K562 (cell line): Measurements from ENCODE around the gene G6PC2. TPM values are rescaled to one million over a fixed set of nuclear protein-coding genes. Genes with fewer than 3 reads are reported as not detected.

Experiments
- ATAC-seq: fragments of 200-7000 bp; cut with Tn5 transposase; 3 replicates; pipeline ENCODE4 v1.9.1; 2020; ENCODE audit warnings: moderate library complexity
- BruUV-seq: library from RNA; stranded (reverse); fragments of 400-500 nt; replicated peaks from 2 replicates; lab custom pipeline; 2021; lab: Mats Ljungman, UMichigan
- CTCF ChIA-PET: fragments of 300-600 bp; formaldehyde crosslinking; extraction: SDS; loops from one replicate; lab custom pipeline; 2021; ENCODE audit warnings: low intra/inter-chr PET ratio; lab: Yijun Ruan, JAX
- POLR2A ChIA-PET: fragments of 300-600, 350-650 bp; sonication (Branson Sonifier 250); formaldehyde crosslinking; extraction: SDS; loops from one replicate; lab custom pipeline; 2021; ENCODE audit warnings: antibody characterized with exemption, inconsistent platforms; lab: Yijun Ruan, JAX
- DNase-seq, 4 experiments: peaks; one replicate each; pipeline versions ENCODE4 v3.0.0 to v3.0.0-alpha.2; 2011 to 2018; ENCODE audit warnings: low spot score in 3 of 4, mixed read lengths in 3 of 4; ENCODE audit errors: extremely low read depth in 1 of 4
- FAIRE-seq: peaks from 2 replicates; lab custom pipeline; 2011; peaks lifted over from hg19 to GRCh38; lab: Jason Lieb, UNC
- H2AFZ ChIP-seq: 2 replicates; pipeline ENCODE4 v1.6.0; 2011; ENCODE audit warnings: low read depth, low read length, control low read depth, inconsistent platforms
- H3K27ac ChIP-seq: fragments of 200-600 bp; 3 replicates; pipeline ENCODE4 v1.8.0; 2011; ENCODE audit warnings: low read depth, mild to moderate bottlenecking, control low read depth, inconsistent platforms, low read length, moderate library complexity, mixed read lengths; ENCODE audit errors: extremely low read depth
- H3K27me3 ChIP-seq, 2 experiments: fragments of 300-600 bp in 1 of 2; 2 replicates in 1 of 2; 3 replicates in 1 of 2; pipeline versions ENCODE4 v1.6.0 to v1.8.0; 2011; ENCODE audit warnings: inconsistent platforms in 2 of 2, low read length in 2 of 2, mild to moderate bottlenecking in 1 of 2, mixed read lengths in 1 of 2, moderate library complexity in 1 of 2; ENCODE audit not compliant: control insufficient read depth in 2 of 2, insufficient read depth in 2 of 2
- H3K36me3 ChIP-seq: fragments of 300-600 bp; 3 replicates; pipeline ENCODE4 v1.8.0; 2011; ENCODE audit warnings: mild to moderate bottlenecking, low read length, inconsistent platforms; ENCODE audit not compliant: control insufficient read depth, insufficient read depth
- H3K4me1 ChIP-seq, 2 experiments: fragments of 200-600 bp in 1 of 2; replicated peaks in 1 of 2; 2 replicates in 1 of 2; 3 replicates in 1 of 2; pipeline versions ENCODE4 v1.5.1 to v1.8.0; 2011; ENCODE audit warnings: inconsistent platforms in 2 of 2, low read length in 2 of 2, mild to moderate bottlenecking in 1 of 2, mixed read lengths in 1 of 2, moderate library complexity in 1 of 2; ENCODE audit not compliant: control insufficient read depth in 2 of 2, insufficient read depth in 2 of 2
- H3K4me2 ChIP-seq: 2 replicates; pipeline ENCODE4 v1.6.1; 2011; ENCODE audit warnings: low read length, control low read depth, inconsistent platforms, mixed read lengths; ENCODE audit not compliant: insufficient read depth
- H3K4me3 ChIP-seq: fragments of 200-600 bp; sonication (generic), shearing (Covaris generic); 2 replicates; pipeline ENCODE4 v1.5.1; 2016; ENCODE audit warnings: control low read depth, inconsistent platforms
- H3K79me2 ChIP-seq: fragments of 200-600 bp; 3 replicates; pipeline ENCODE4 v1.8.0; 2011; ENCODE audit warnings: low read length, inconsistent platforms; ENCODE audit not compliant: control insufficient read depth, insufficient read depth
- H3K9ac ChIP-seq, 2 experiments: 2 replicates each; pipeline versions ENCODE4 v1.6.0 to v1.6.1; 2011; ENCODE audit warnings: low read depth in 2 of 2, low read length in 2 of 2, control low read depth in 1 of 2, inconsistent platforms in 1 of 2, mild to moderate bottlenecking in 1 of 2, mixed read lengths in 1 of 2; ENCODE audit not compliant: insufficient read depth in 1 of 2
- H3K9me1 ChIP-seq: one replicate; pipeline ENCODE4 v1.6.0; 2011; ENCODE audit warnings: inconsistent platforms, mild to moderate bottlenecking, low read length, moderate library complexity; ENCODE audit not compliant: control insufficient read depth, insufficient read depth
- H3K9me3 ChIP-seq: replicated peaks from 2 replicates; pipeline ENCODE4 v1.5.1; 2011; ENCODE audit warnings: low read depth, low read length, inconsistent platforms; ENCODE audit not compliant: control insufficient read depth, insufficient read depth
- H4K20me1 ChIP-seq: replicated peaks from 2 replicates; pipeline ENCODE4 v1.6.1; 2011; ENCODE audit warnings: low read length, inconsistent platforms, mixed read lengths; ENCODE audit not compliant: control insufficient read depth, insufficient read depth
- ARID1B ChIP-seq: fragments of 450-650 bp; IDR thresholded peaks from 2 replicates; pipeline ENCODE4 v1.6.1; 2016; ENCODE audit warnings: antibody characterized with exemption, mild to moderate bottlenecking, inconsistent platforms
- E2F5 ChIP-seq: sonication (generic); formaldehyde crosslinking; IDR thresholded peaks from 2 replicates; pipeline ENCODE4 v1.8.0; 2022; ENCODE audit warnings: mild to moderate bottlenecking, missing genetic modification reagents
- FOXK1 ChIP-seq: sonication (generic); formaldehyde crosslinking; IDR thresholded peaks from 2 replicates; pipeline ENCODE4 v1.8.0; 2022; ENCODE audit warnings: missing genetic modification reagents, mild to moderate bottlenecking, borderline replicate concordance
- LCOR ChIP-seq: sonication (generic); formaldehyde crosslinking; IDR thresholded peaks from 2 replicates; pipeline ENCODE4 v1.8.0; 2022; ENCODE audit warnings: mild to moderate bottlenecking, missing genetic modification reagents
- MAFF ChIP-seq: IDR thresholded peaks from 2 replicates; pipeline ENCODE4 v1.6.1; 2012; ENCODE audit warnings: low read length, improper control_type of control experiment
- MBD2 ChIP-seq: sonication (generic); IDR thresholded peaks from 2 replicates; pipeline ENCODE4 v1.6.1; 2016; ENCODE audit warnings: low read depth, borderline replicate concordance
- NFATC3 ChIP-seq: fragments of 450-650 bp; IDR thresholded peaks from 2 replicates; pipeline ENCODE4 v1.6.1; 2017; ENCODE audit warnings: mild to moderate bottlenecking
- NR4A1 ChIP-seq, 2 experiments: fragments of 250-450 bp in 1 of 2; fragments of 450-650 bp in 1 of 2; sonication (Bioruptor Pico) in 1 of 2; IDR thresholded peaks; 2 replicates each; pipeline versions ENCODE4 v1.4.0 to v1.6.1; 2016 to 2020; ENCODE audit warnings: mild to moderate bottlenecking in 2 of 2, missing compliant biosample characterization in 1 of 2, missing genetic modification characterization in 1 of 2, moderate library complexity in 1 of 2
- RBM15 ChIP-seq: fragments of 200-400 bp; formaldehyde crosslinking; IDR thresholded peaks from 2 replicates; pipeline ENCODE4 v1.6.1; 2018; ENCODE audit warnings: mild to moderate bottlenecking, low read length, moderate library complexity; ENCODE audit not compliant: insufficient read depth
- SAFB2 ChIP-seq: fragments of 200-400 bp; formaldehyde crosslinking; IDR thresholded peaks from 2 replicates; pipeline ENCODE4 v1.6.1; 2018; ENCODE audit warnings: borderline replicate concordance, low read length, low read depth, moderate library complexity; ENCODE audit not compliant: severe bottlenecking
- ZNF146 ChIP-seq: IDR thresholded peaks from one replicate; pipeline ENCODE4 v1.6.1; 2018; ENCODE audit warnings: missing compliant biosample characterization; ENCODE audit not compliant: unreplicated experiment
- ZNF717 ChIP-seq: fragments of 250-450 bp; sonication (Bioruptor Pico); IDR thresholded peaks from 2 replicates; pipeline ENCODE4 v1.5.0; 2021
- ZNF79 ChIP-seq: fragments of 250-450 bp; sonication (Bioruptor Pico); IDR thresholded peaks from 2 replicates; pipeline ENCODE4 v1.4.0; 2020; ENCODE audit warnings: low read depth, mild to moderate bottlenecking, moderate library complexity
- WGBS: fragments of 100-300 bp; shearing (Covaris generic); methylation state at CpG from one replicate; pipeline ENCODE4 v1.1.6; 2016; ENCODE audit warnings: low coverage, mixed read lengths; ENCODE audit not compliant: insufficient coverage; ENCODE audit errors: missing lambda C conversion rate; 5-methylcytosine and 5-hydroxymethylcytosine counted together
- in situ Hi-C: fragments of 300-500 bp; cut with MboI; formaldehyde crosslinking; loops from 4 replicates; pipeline ENCODE4 v1.15.0; 2018; ENCODE audit warnings: inconsistent platforms, mixed read lengths
- intact Hi-C: fragments of 100-400 bp; cut with micrococcal nuclease; formaldehyde crosslinking; loops from 2 replicates; pipeline ENCODE4 v1.14.2; 2022
- polyA plus RNA-seq, 8 experiments: library from polyadenylated mRNA; depleted of rRNA in 4 of 8; stranded (reverse) in 5 of 8; unstranded in 3 of 8; fragments of >200 nt; fragmentation: Nextera tagmentation in 2 of 8; fragmentation: Illumina TruSeq in 1 of 8; extraction: Ambion mirVana in 2 of 8; extraction: Trizol in 1 of 8; gene quantifications; 2 replicates each; pipeline versions ENCODE4 v1.2.1 to v1.2.3, GENCODE V29; 2011 to 2014; ENCODE audit warnings: inconsistent platforms in 1 of 8, missing spikeins in 1 of 8
- total RNA-seq, 7 experiments: library from RNA; depleted of rRNA in 6 of 7; stranded (reverse); fragments of >200 nt in 6 of 7; fragmentation: Illumina TruSeq in 2 of 7; extraction: Trizol in 2 of 7; gene quantifications; 2 replicates each; pipeline versions ENCODE4 v1.2.1 to v1.2.3, GENCODE V29; 2011 to 2021; ENCODE audit warnings: low replicate concordance in 1 of 7
- TF ChIP-seq, protein P1 (sequence below), 2 experiments: fragments of 200-800 bp in 1 of 2; sonication (Bioruptor generic) in 1 of 2; sonication (generic) in 1 of 2; formaldehyde crosslinking in 1 of 2; IDR thresholded peaks in 1 of 2; conservative IDR thresholded peaks in 1 of 2; 2 replicates each; pipeline versions ENCODE4 v1.5.0 to v1.6.1; 2016 to 2020; ENCODE audit warnings: missing compliant biosample characterization in 1 of 2, missing genetic modification characterization in 1 of 2, missing genetic modification reagents in 1 of 2
- TF ChIP-seq, protein P2 (sequence below): sonication (generic); formaldehyde crosslinking; IDR thresholded peaks from 2 replicates; pipeline ENCODE4 v1.8.0; 2023; ENCODE audit warnings: mild to moderate bottlenecking, missing genetic modification reagents
- TF ChIP-seq, protein P3 (sequence below): fragments of 450-650 bp; formaldehyde crosslinking; IDR thresholded peaks from 2 replicates; pipeline ENCODE4 v1.4.0; 2020; ENCODE audit warnings: mild to moderate bottlenecking, moderate library complexity

G6PC2 gene
- total and polyA plus RNA-seq, 9 of the 15 experiments (the other 6 are each of a cell fraction or from before 2014, with no cell fraction given), result 0.03 to 0.15 TPM; not detected in 7

DNA sequence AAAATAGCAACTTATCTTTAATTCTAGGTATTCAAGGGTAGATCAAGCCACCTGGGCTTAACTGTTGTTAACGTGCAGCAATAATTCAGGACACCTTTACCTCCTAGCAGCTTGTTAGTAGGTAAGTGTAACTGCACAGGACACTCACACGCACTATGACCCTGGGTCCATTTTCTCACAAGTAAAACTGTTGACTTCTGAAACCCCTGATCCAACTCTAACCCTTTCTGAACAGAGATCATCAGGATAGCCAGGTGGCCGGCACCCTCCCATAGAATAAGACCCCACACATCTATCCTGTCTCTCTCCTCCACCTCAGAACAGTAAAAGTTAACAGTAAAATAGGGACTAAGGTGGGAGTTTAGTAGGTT, 11.5 kb upstream of the G6PC2 start:
- peak overlapping the region; percentile 69 for H3K4me3 ChIP-seq

More for the DNA sequence above, 11.5 kb upstream of the G6PC2 start:
- intact Hi-C loops, result loop anchor here (1.0 kb wide), 1 partner anchor 115 kb away; no protein-coding TSS in a partner anchor
- CTCF ChIA-PET, result no interaction called here
- H3K9me3 ChIP-seq, result no peaks in the 10 kb centered on the region
- TSS peak; percentile 66 for BruUV-seq
- H3K27ac ChIP-seq, result peak overlapping the region; percentile 76
- FAIRE-seq (no peak), DNase-seq (peak in 2 of 4 experiments; percentile 17 to 40), ATAC-seq (peak; percentile 57)
- TF ChIP-seq NFATC3, result no peak
- TF ChIP-seq MBD2, result no peak
- no peak for TF ChIP-seq ZNF79 (CRISPR knock-in tag)
- TF ChIP-seq, protein P1, sequence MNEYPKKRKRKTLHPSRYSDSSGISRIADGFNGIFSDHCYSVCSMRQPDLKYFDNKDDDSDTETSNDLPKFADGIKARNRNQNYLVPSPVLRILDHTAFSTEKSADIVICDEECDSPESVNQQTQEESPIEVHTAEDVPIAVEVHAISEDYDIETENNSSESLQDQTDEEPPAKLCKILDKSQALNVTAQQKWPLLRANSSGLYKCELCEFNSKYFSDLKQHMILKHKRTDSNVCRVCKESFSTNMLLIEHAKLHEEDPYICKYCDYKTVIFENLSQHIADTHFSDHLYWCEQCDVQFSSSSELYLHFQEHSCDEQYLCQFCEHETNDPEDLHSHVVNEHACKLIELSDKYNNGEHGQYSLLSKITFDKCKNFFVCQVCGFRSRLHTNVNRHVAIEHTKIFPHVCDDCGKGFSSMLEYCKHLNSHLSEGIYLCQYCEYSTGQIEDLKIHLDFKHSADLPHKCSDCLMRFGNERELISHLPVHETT (CRISPR knock-in tag; conservative IDR thresholded peaks at IDR 0.05 in 1 of 2, IDR thresholded peaks at IDR 0.05 in 1 of 2), result no peak
- TF ChIP-seq, protein P2, sequence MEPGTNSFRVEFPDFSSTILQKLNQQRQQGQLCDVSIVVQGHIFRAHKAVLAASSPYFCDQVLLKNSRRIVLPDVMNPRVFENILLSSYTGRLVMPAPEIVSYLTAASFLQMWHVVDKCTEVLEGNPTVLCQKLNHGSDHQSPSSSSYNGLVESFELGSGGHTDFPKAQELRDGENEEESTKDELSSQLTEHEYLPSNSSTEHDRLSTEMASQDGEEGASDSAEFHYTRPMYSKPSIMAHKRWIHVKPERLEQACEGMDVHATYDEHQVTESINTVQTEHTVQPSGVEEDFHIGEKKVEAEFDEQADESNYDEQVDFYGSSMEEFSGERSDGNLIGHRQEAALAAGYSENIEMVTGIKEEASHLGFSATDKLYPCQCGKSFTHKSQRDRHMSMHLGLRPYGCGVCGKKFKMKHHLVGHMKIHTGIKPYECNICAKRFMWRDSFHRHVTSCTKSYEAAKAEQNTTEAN (CRISPR knock-in tag), result no peak
- TF ChIP-seq ARID1B, result no peak
- no peak for TF ChIP-seq MAFF
- no peak for TF ChIP-seq NR4A1 (CRISPR knock-in tag; IDR thresholded peaks at IDR 0.05)
- TF ChIP-seq NR4A1 (tag; IDR thresholded peaks at IDR 0.05), result no peak
- no peak for TF ChIP-seq ZNF146
- no peak for TF ChIP-seq FOXK1
- TF ChIP-seq SAFB2, result no peak
- no peak for TF ChIP-seq RBM15
- no peak for TF ChIP-seq LCOR
- no peak for TF ChIP-seq E2F5
- TF ChIP-seq, protein P3, sequence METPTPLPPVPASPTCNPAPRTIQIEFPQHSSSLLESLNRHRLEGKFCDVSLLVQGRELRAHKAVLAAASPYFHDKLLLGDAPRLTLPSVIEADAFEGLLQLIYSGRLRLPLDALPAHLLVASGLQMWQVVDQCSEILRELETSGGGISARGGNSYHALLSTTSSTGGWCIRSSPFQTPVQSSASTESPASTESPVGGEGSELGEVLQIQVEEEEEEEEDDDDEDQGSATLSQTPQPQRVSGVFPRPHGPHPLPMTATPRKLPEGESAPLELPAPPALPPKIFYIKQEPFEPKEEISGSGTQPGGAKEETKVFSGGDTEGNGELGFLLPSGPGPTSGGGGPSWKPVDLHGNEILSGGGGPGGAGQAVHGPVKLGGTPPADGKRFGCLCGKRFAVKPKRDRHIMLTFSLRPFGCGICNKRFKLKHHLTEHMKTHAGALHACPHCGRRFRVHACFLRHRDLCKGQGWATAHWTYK, result no peak
- no peak for TF ChIP-seq ZNF717 (CRISPR knock-in tag)
- H3K36me3 ChIP-seq, result peaks cover 33% of the 10 kb centered on the region
- H3K27me3 ChIP-seq, result no peaks in the 10 kb centered on the region
- in situ Hi-C loops, result no loop called here
- H3K4me1 ChIP-seq, result peaks cover 0 to 9% of the 10 kb centered on the region in 2 experiments; a peak in 2 of 5 replicates
- H2AFZ ChIP-seq, result peak overlapping the region; percentile 98
- H3K9me1 ChIP-seq, result no peaks in the 10 kb centered on the region
- H3K9ac ChIP-seq, result peak overlapping the region; percentile 90 to 93
- WGBS, result 2% methylated on average over 3 of the region's 3 CpGs
- H3K79me2 ChIP-seq, result peaks cover 36% of the 10 kb centered on the region
- POLR2A ChIA-PET, result interaction anchor here (0.6 to 1.6 kb wide), 5 partner anchors 11 to 927 kb away, joined by 3 to 6 read pairs (median 3); partner anchors contain the start of gene G6PC2
- no peaks in the 10 kb centered on the region for H4K20me1 ChIP-seq
- peak overlapping the region; percentile 90 for H3K4me2 ChIP-seq
